ENCODE measurements around the gene IVL.

- TF ChIP-seq POLR2A (IDR thresholded peaks at IDR 0.05) = no peak
- TF ChIP-seq, protein P1, sequence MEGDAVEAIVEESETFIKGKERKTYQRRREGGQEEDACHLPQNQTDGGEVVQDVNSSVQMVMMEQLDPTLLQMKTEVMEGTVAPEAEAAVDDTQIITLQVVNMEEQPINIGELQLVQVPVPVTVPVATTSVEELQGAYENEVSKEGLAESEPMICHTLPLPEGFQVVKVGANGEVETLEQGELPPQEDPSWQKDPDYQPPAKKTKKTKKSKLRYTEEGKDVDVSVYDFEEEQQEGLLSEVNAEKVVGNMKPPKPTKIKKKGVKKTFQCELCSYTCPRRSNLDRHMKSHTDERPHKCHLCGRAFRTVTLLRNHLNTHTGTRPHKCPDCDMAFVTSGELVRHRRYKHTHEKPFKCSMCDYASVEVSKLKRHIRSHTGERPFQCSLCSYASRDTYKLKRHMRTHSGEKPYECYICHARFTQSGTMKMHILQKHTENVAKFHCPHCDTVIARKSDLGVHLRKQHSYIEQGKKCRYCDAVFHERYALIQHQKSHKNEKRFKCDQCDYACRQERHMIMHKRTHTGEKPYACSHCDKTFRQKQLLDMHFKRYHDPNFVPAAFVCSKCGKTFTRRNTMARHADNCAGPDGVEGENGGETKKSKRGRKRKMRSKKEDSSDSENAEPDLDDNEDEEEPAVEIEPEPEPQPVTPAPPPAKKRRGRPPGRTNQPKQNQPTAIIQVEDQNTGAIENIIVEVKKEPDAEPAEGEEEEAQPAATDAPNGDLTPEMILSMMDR (IDR thresholded peaks at IDR 0.05) = no peak
These were observed 8.5 kb upstream of the IVL start for GRCh38 chr1:152899883-152900282.
